Stimulated activated CD4-positive, alpha-beta T cell treated with anti-CD3 and anti-CD28 coated beads, Interleukin-2, amount 100 ng/mL, for 48 hours (primary cell): ENCODE results near the gene ANKRD62.
"Not testable (repeated sequence)": the region's sequence is repeated elsewhere in the genome, so short reads cannot be mapped to it uniquely, and the experiment has no call there.

Experiments
- DNase-seq, 2 donors: peaks; one replicate each; pipeline ENCODE4 v3.0.0-alpha.2; 2020

Gene ANKRD62

GRCh38 chr18:12099160-12099559 is 5.5 kb downstream of the ANKRD62 start:
- DNase-seq = no peak

- no peak for DNase-seq
These were observed 7.6 kb downstream of the ANKRD62 start for GRCh38 chr18:12101266-12101665.

GRCh38 chr18:12102136-12102842 is 8.6 kb downstream of the ANKRD62 start:
- no peak for DNase-seq

GRCh38 chr18:12106471-12106870 is 12.8 kb downstream of the ANKRD62 start:
- DNase-seq = no peak

- DNase-seq = no peak
These were observed 16.2 kb downstream of the ANKRD62 start for GRCh38 chr18:12109836-12110235.

GRCh38 chr18:12113999-12114646 is 20.5 kb downstream of the ANKRD62 start:
- no peak for DNase-seq

- DNase-seq = no peak
These were observed 25.7 kb downstream of the ANKRD62 start for GRCh38 chr18:12119358-12119757.

GRCh38 chr18:12121175-12122042 is 27.8 kb downstream of the ANKRD62 start:
- no peak for DNase-seq

- not testable (repeated sequence) for DNase-seq
These were observed 28.4 kb downstream of the ANKRD62 start for GRCh38 chr18:12122043-12122389.

GRCh38 chr18:12127647-12128046 is 34.0 kb downstream of the ANKRD62 start:
- not testable (repeated sequence) for DNase-seq

GRCh38 chr18:12138831-12139230 is 45.2 kb downstream of the ANKRD62 start:
- DNase-seq = not testable (repeated sequence)

GRCh38 chr18:12140866-12141265 is 47.2 kb downstream of the ANKRD62 start:
- not testable (repeated sequence) for DNase-seq

GRCh38 chr18:12141778-12142177 is 48.1 kb downstream of the ANKRD62 start:
- DNase-seq = not testable (repeated sequence)

- DNase-seq = not testable (repeated sequence)
These were observed 55.8 kb downstream of the ANKRD62 start for GRCh38 chr18:12149431-12149830.

- no peak for DNase-seq
These were observed 60.7 kb downstream of the ANKRD62 start for GRCh38 chr18:12154361-12154760.

GRCh38 chr18:12155996-12156395 is 62.4 kb downstream of the ANKRD62 start:
- no peak for DNase-seq

- no peak for DNase-seq
These were observed 65.8 kb downstream of the ANKRD62 start for GRCh38 chr18:12159446-12159845.

GRCh38 chr18:12162786-12163185 is 69.1 kb downstream of the ANKRD62 start:
- no peak for DNase-seq

- DNase-seq = no peak
These were observed 71.6 kb downstream of the ANKRD62 start for GRCh38 chr18:12165038-12165768.
